ENCODE results near the gene ARRDC5. TPM values are rescaled to one million over a fixed set of nuclear protein-coding genes. Genes with fewer than 3 reads are reported as not detected.

The ARRDC5 gene
- total and polyA plus RNA-seq, 10 donors: 1.4 to 9.4 (median 6.5) TPM

- TF ChIP-seq POLR2A (IDR thresholded peaks at IDR 0.05) (no peak), CTCF (IDR thresholded peaks at IDR 0.05 in 8 of 11, conservative IDR thresholded peaks at IDR 0.05 in 3 of 11) (no peak), POLR2AphosphoS5 (IDR thresholded peaks at IDR 0.05) (peak; percentile 42 to 77 (median 50))
- Histone ChIP-seq H3K4me3 (peak overlapping the region; percentile 62 to 94 (median 79)), H3K4me1 (peaks cover 33 to 71% (median 63%) of the 10 kb centered on the region in 6 donors), H3K27me3 (replicated peaks in 1 of 7) (peaks cover 0 to 11% (median 6%) of the 10 kb centered on the region in 7 donors), H3K36me3 (peaks cover 0 to 21% (median 0%) of the 10 kb centered on the region in 6 donors), H3K9me3 (no peaks in the 10 kb centered on the region), H3K27ac (peak overlapping the region in 3 of 8 donors; percentile 63 to 76 (median 66))
- WGBS, 5 donors: 0 to 1% (median 0%) methylated on average over 21 to 85 of the region's 85 CpGs
- intact Hi-C loops (cut with DNase I; ENCODE audit: low total_unique reads): loop anchor here (5.0 to 10.0 kb wide), 2 partner anchors 38 to 95 kb away; no protein-coding TSS in a partner anchor
- peak; percentile 97 for DNase-seq
These were observed 7.3 kb upstream of the ARRDC5 start for GRCh38 chr19:4909897-4910593.

DNA sequence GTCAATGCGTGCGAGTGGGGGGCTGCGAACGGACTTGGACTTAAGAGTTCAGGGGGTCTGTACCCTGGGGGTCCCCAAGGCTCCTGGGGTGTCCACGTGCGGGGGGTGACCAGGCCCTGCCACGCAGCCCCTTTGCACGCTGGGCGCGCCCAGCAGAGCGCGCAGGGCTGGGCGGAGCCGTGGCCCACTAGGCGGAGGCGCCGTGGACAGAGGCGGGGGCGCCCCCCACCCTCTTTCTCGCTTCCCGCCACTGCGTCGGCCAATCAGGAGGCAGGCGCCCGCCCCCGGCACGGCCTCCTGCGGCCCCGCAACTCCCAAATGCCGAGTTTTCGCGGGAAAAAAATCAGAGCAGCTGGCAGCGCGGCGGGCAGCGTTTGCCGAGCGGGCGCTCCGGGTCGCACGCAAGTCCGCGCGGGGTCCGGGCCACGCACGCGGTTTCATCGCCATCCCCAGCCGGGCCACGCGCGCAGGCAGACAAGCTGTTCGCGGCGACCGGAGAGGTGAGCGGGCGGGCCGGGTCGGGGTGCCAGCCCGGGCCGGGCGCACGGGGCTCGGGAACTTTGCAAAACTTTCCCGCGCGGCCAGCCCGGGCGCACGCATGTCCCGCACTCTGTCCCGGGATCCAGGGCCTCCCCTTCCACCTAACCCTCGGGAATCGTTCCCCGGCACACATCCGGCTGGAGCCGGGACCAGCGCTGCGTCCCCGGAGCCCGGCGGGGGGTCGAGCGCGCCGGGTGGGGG lies 6.6 kb upstream of the ARRDC5 start, which contains the start of gene UHRF1:
Gene UHRF1, plus strand, starts transcription at position 346 of the 741 bp plus-strand sequence. CDS start 1,385 bp downstream, outside the sequence.
- Histone ChIP-seq H3K27ac (peak within 1 kb of the TSS in 3 of 8 donors; percentile 63 to 76 (median 66)), H3K4me3 (peak within 1 kb of the TSS; percentile 62 to 94 (median 79)), H3K9me3 (no peaks in the 10 kb centered on the region), H3K27me3 (replicated peaks in 1 of 7) (peaks cover 0 to 11% (median 6%) of the 10 kb centered on the region in 7 donors), H3K36me3 (peaks cover 0 to 21% (median 0%) of the 10 kb centered on the region in 6 donors), H3K4me1 (peaks cover 33 to 64% (median 56%) of the 10 kb centered on the region in 6 donors)
- intact Hi-C loops (cut with DNase I; ENCODE audit: low total_unique reads): no loop called here
- TF ChIP-seq POLR2A (IDR thresholded peaks at IDR 0.05) (no peak), POLR2AphosphoS5 (IDR thresholded peaks at IDR 0.05) (no peak), CTCF (IDR thresholded peaks at IDR 0.05 in 8 of 11, conservative IDR thresholded peaks at IDR 0.05 in 3 of 11) (no peak)
- 3 to 5% (median 3%) methylated on average over 43 to 89 of the region's 89 CpGs for WGBS, 5 donors
- DNase-seq: no peak

DNA sequence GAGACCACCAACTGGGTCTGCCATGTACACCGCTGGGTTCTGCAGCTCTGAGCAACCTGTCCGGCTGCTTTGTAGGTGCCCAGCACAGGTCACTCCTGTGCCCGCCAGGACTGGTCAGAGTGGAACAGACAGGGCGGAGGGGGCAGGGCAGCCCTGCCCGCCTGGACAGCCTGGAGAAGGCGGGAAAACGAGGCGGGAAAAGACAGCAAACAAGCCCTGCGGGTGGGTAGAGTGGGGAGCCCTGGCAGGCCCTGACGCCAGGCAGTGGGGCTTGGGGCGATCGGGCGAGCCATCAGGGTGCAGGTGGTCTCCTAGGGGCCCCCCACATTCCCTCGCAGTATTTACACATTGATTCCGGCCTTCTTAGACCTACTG lies 6.1 kb upstream of the ARRDC5 start:
- Histone ChIP-seq H3K36me3 (peaks cover 0 to 15% (median 0%) of the 10 kb centered on the region in 6 donors), H3K4me1 (peaks cover 33 to 59% (median 50%) of the 10 kb centered on the region in 6 donors), H3K4me3 (peak overlapping the region in 3 of 8 donors; percentile 76 to 94 (median 87)), H3K27me3 (replicated peaks in 1 of 7) (peaks cover 0 to 11% (median 6%) of the 10 kb centered on the region in 7 donors), H3K27ac (no peak overlapping the region), H3K9me3 (no peaks in the 10 kb centered on the region)
- 78 to 90% (median 83%) methylated on average over 12 to 15 of the region's 15 CpGs for WGBS, 5 donors
- intact Hi-C loops (cut with DNase I; ENCODE audit: low total_unique reads): no loop called here
- no peak for DNase-seq
- no peak for TF ChIP-seq CTCF (IDR thresholded peaks at IDR 0.05 in 8 of 11, conservative IDR thresholded peaks at IDR 0.05 in 3 of 11)
- TF ChIP-seq POLR2AphosphoS5 (IDR thresholded peaks at IDR 0.05): no peak
- TF ChIP-seq POLR2A (IDR thresholded peaks at IDR 0.05): no peak
